ENCODE measurements around the gene ADCY3.

ADCY3 gene

GRCh38 chr2:24939353-24939752 is 19.3 kb upstream of the ADCY3 start:
- TF ChIP-seq CTCF (IDR thresholded peaks at IDR 0.05; ENCODE audit: insufficient read depth, missing control alignments): no peak
- no peak for FAIRE-seq

GRCh38 chr2:24937236-24937635 is 17.2 kb upstream of the ADCY3 start:
- no peak for FAIRE-seq
- DNase-seq (ENCODE audit: insufficient read length, low spot score): no peak
- no peak for TF ChIP-seq CTCF (IDR thresholded peaks at IDR 0.05; ENCODE audit: insufficient read depth, missing control alignments)

More at GRCh38 chr2:24939353-24939752, 19.3 kb upstream of the ADCY3 start:
- DNase-seq (ENCODE audit: insufficient read length, low spot score): no peak

GRCh38 chr2:24935145-24935544 is 15.1 kb upstream of the ADCY3 start:
- DNase-seq (ENCODE audit: insufficient read length, low spot score) (no peak), FAIRE-seq (no peak)

GRCh38 chr2:24932715-24933114 is 12.7 kb upstream of the ADCY3 start:
- no peak for TF ChIP-seq CTCF (IDR thresholded peaks at IDR 0.05; ENCODE audit: insufficient read depth, missing control alignments)
- DNase-seq (ENCODE audit: insufficient read length, low spot score) (no peak), FAIRE-seq (no peak)

More at GRCh38 chr2:24935145-24935544, 15.1 kb upstream of the ADCY3 start:
- TF ChIP-seq CTCF (IDR thresholded peaks at IDR 0.05; ENCODE audit: insufficient read depth, missing control alignments): no peak

GRCh38 chr2:24930768-24931167 is 10.7 kb upstream of the ADCY3 start:
- no peak for DNase-seq (ENCODE audit: insufficient read length, low spot score)
- no peak for TF ChIP-seq CTCF (IDR thresholded peaks at IDR 0.05; ENCODE audit: insufficient read depth, missing control alignments)
- no peak for FAIRE-seq

- DNase-seq (ENCODE audit: insufficient read length, low spot score): no peak
- no peak for FAIRE-seq
- TF ChIP-seq CTCF (IDR thresholded peaks at IDR 0.05; ENCODE audit: insufficient read depth, missing control alignments): no peak
These were observed 9.2 kb upstream of the ADCY3 start for GRCh38 chr2:24929230-24929629.

- no peak for DNase-seq (ENCODE audit: insufficient read length, low spot score)
- FAIRE-seq: no peak
- TF ChIP-seq CTCF (IDR thresholded peaks at IDR 0.05; ENCODE audit: insufficient read depth, missing control alignments): no peak
These were observed 8.0 kb upstream of the ADCY3 start for GRCh38 chr2:24928036-24928435.

Data from D721Med (cell line).